H1 (cell line): ENCODE data around the gene ADARB2. TPM values are rescaled to one million over a fixed set of nuclear protein-coding genes. Genes with fewer than 3 reads are reported as not detected.

ENCODE experiments used
- CTCF ChIA-PET: fragments of 300-600 bp; sonication (Branson Sonifier 250); formaldehyde crosslinking; loops from one replicate; lab custom pipeline; 2021; ENCODE audit not compliant: partially characterized antibody; lab: Charles Lee
- POLR2A ChIA-PET: fragments of 300-600 bp; sonication (Branson Sonifier 250); formaldehyde crosslinking; loops from one replicate; lab custom pipeline; 2021; ENCODE audit warnings: inconsistent platforms; ENCODE audit not compliant: partially characterized antibody; lab: Charles Lee
- DNase-seq, 2 experiments: peaks; one replicate each; pipeline versions ENCODE4 v3.0.0 to v3.0.0-alpha.2; 2010 to 2022; ENCODE audit warnings: low spot score in 2 of 2, low read depth in 1 of 2, mixed read lengths in 1 of 2
- FAIRE-seq: peaks from 2 replicates; lab custom pipeline; 2011; peaks lifted over from hg19 to GRCh38; lab: Jason Lieb, UNC
- H2AFZ ChIP-seq: 2 replicates; pipeline ENCODE4 v1.8.1; 2012; ENCODE audit warnings: low read length, inconsistent platforms
- H2AK5ac ChIP-seq: 2 replicates; pipeline ENCODE4 v1.6.1; 2013; ENCODE audit warnings: low read depth, low read length
- H2BK120ac ChIP-seq: replicated peaks from 2 replicates; pipeline ENCODE3; 2013; ENCODE audit warnings: low read depth, low read length, inconsistent platforms
- H2BK12ac ChIP-seq: 2 replicates; pipeline ENCODE4 v1.6.1; 2013; ENCODE audit warnings: low read depth, low read length
- H2BK15ac ChIP-seq: 2 replicates; pipeline ENCODE4 v1.6.1; 2013; ENCODE audit warnings: low read length
- H2BK20ac ChIP-seq: 2 replicates; pipeline ENCODE4 v1.6.1; 2013; ENCODE audit warnings: low read length
- H2BK5ac ChIP-seq: 2 replicates; pipeline ENCODE4 v1.6.1; 2013; ENCODE audit warnings: low read depth, low read length
- H3K14ac ChIP-seq: 2 replicates; pipeline ENCODE4 v1.6.1; 2013; ENCODE audit warnings: inconsistent platforms; ENCODE audit not compliant: insufficient read length
- H3K18ac ChIP-seq: 2 replicates; pipeline ENCODE4 v1.6.1; 2013; ENCODE audit warnings: low read length; ENCODE audit errors: extremely low read depth
- H3K23ac ChIP-seq: 2 replicates; pipeline ENCODE4 v1.6.1; 2013; ENCODE audit warnings: inconsistent platforms; ENCODE audit not compliant: insufficient read length
- H3K23me2 ChIP-seq: 2 replicates; pipeline ENCODE4 v1.6.1; 2013; ENCODE audit warnings: low read depth, low read length
- H3K27ac ChIP-seq: 2 replicates; pipeline ENCODE4 v1.6.1; 2011; ENCODE audit warnings: low read depth, low read length, inconsistent platforms
- H3K27me3 ChIP-seq, 4 experiments: replicated peaks in 1 of 4; 1 replicate in 1 of 4; 2 replicates in 3 of 4; pipeline versions ENCODE4 v1.6.1 to v1.8.1; 2011 to 2013; ENCODE audit warnings: low read length in 3 of 4, mild to moderate bottlenecking in 3 of 4, inconsistent platforms in 2 of 4, mixed read lengths in 2 of 4, moderate library complexity in 1 of 4; ENCODE audit not compliant: control insufficient read depth in 3 of 4, insufficient read depth in 3 of 4; ENCODE audit errors: extremely low read depth in 1 of 4
- H3K36me3 ChIP-seq, 4 experiments: 2 replicates each; pipeline versions ENCODE4 v1.6.1 to v1.8.1; 2011 to 2013; ENCODE audit warnings: mild to moderate bottlenecking in 4 of 4, low read length in 3 of 4, moderate library complexity in 2 of 4, control low read depth in 1 of 4, inconsistent platforms in 1 of 4; ENCODE audit not compliant: insufficient read depth in 4 of 4, control insufficient read depth in 2 of 4
- H3K4ac ChIP-seq: replicated peaks from 2 replicates; pipeline ENCODE3; 2013; ENCODE audit warnings: low read length, low read depth, mixed read lengths, inconsistent platforms; ENCODE audit not compliant: insufficient read length
- H3K4me1 ChIP-seq, 4 experiments: replicated peaks in 1 of 4; 1 replicate in 1 of 4; 2 replicates in 3 of 4; pipeline versions ENCODE4 v1.6.1 to v1.8.1; 2011 to 2013; ENCODE audit warnings: low read length in 3 of 4, inconsistent platforms in 2 of 4, mixed read lengths in 1 of 4; ENCODE audit not compliant: insufficient read depth in 4 of 4, control insufficient read depth in 3 of 4
- H3K4me2 ChIP-seq, 2 experiments: 2 replicates each; pipeline versions ENCODE4 v1.6.1 to v1.8.1; 2011 to 2013; ENCODE audit warnings: low read depth in 2 of 2, low read length in 2 of 2, control low read depth in 1 of 2, inconsistent platforms in 1 of 2, mild to moderate bottlenecking in 1 of 2; ENCODE audit not compliant: insufficient read depth in 1 of 2
- H3K4me3 ChIP-seq, 4 experiments: fragments of 200-600, 300-600 bp in 1 of 4; sonication (generic), shearing (Covaris generic), sonication (Bioruptor Twin) in 1 of 4; 2 replicates each; pipeline versions ENCODE4 v1.5.1 to v1.8.1; 2011 to 2016; ENCODE audit warnings: low read length in 4 of 4, low read depth in 3 of 4, control low read depth in 2 of 4, inconsistent platforms in 2 of 4, mild to moderate bottlenecking in 2 of 4, mixed read lengths in 1 of 4, moderate library complexity in 1 of 4; ENCODE audit not compliant: insufficient read depth in 2 of 4; ENCODE audit errors: extremely low read depth in 1 of 4
- H3K56ac ChIP-seq: replicated peaks from 2 replicates; pipeline ENCODE3; 2013; ENCODE audit warnings: low read depth, mild to moderate bottlenecking, mixed read lengths, low read length, inconsistent platforms; ENCODE audit not compliant: insufficient read length
- H3K79me1 ChIP-seq: 2 replicates; pipeline ENCODE4 v1.6.1; 2013; ENCODE audit warnings: low read depth, low read length, control low read depth
- H3K79me2 ChIP-seq, 2 experiments: 2 replicates each; pipeline versions ENCODE4 v1.6.1 to v1.8.1; 2012 to 2013; ENCODE audit warnings: low read length in 2 of 2, mild to moderate bottlenecking in 2 of 2, inconsistent platforms in 1 of 2; ENCODE audit not compliant: insufficient read depth in 2 of 2, control insufficient read depth in 1 of 2
- H3K9ac ChIP-seq, 4 experiments: replicated peaks in 1 of 4; 1 replicate in 1 of 4; 2 replicates in 3 of 4; pipeline versions ENCODE4 v1.6.1 to v1.8.1; 2011 to 2013; ENCODE audit warnings: low read depth in 3 of 4, low read length in 3 of 4, control low read depth in 2 of 4, mild to moderate bottlenecking in 2 of 4, moderate library complexity in 2 of 4, inconsistent platforms in 1 of 4; ENCODE audit errors: extremely low read depth in 1 of 4
- H3K9me3 ChIP-seq, 2 experiments: 2 replicates each; pipeline versions ENCODE4 v1.6.1 to v1.8.1; 2012 to 2013; ENCODE audit warnings: mild to moderate bottlenecking in 2 of 2, moderate library complexity in 2 of 2, control low read depth in 1 of 2, inconsistent platforms in 1 of 2, low read depth in 1 of 2, low read length in 1 of 2, mixed read lengths in 1 of 2; ENCODE audit not compliant: insufficient read depth in 2 of 2
- H4K20me1 ChIP-seq, 2 experiments: replicated peaks in 1 of 2; 2 replicates each; pipeline versions ENCODE3 to v1.8.1; 2011 to 2013; ENCODE audit warnings: inconsistent platforms in 2 of 2, low read length in 2 of 2, mild to moderate bottlenecking in 1 of 2; ENCODE audit not compliant: insufficient read depth in 2 of 2, control insufficient read depth in 1 of 2
- H4K5ac ChIP-seq: 2 replicates; pipeline ENCODE4 v1.6.1; 2013; ENCODE audit warnings: low read length, low read depth, mixed read lengths, inconsistent platforms; ENCODE audit not compliant: insufficient read length
- H4K8ac ChIP-seq: 2 replicates; pipeline ENCODE4 v1.8.0; 2013; ENCODE audit warnings: mild to moderate bottlenecking, moderate library complexity, low read length, inconsistent platforms; ENCODE audit not compliant: insufficient read depth; ENCODE audit errors: extremely low read depth
- H4K91ac ChIP-seq: replicated peaks from 2 replicates; pipeline ENCODE3; 2013; ENCODE audit warnings: low read length, mixed read lengths, inconsistent platforms; ENCODE audit not compliant: insufficient read length
- CBX8 ChIP-seq: fragments of 300-800, 300-1000 bp; sonication (generic); IDR thresholded peaks from 2 replicates; pipeline ENCODE4 v1.7.1; 2016; ENCODE audit warnings: low read depth, low read length, borderline replicate concordance
- CREB1 ChIP-seq: IDR thresholded peaks from 2 replicates; pipeline ENCODE4 v1.6.1; 2012; ENCODE audit warnings: inconsistent platforms
- MAFK ChIP-seq: IDR thresholded peaks from 2 replicates; pipeline ENCODE4 v1.6.1; 2012; ENCODE audit warnings: low read depth, mild to moderate bottlenecking, improper control_type of control experiment, low read length
- NANOG ChIP-seq: IDR thresholded peaks from 2 replicates; pipeline ENCODE4 v1.6.1; 2011; ENCODE audit warnings: low read length, low read depth, mild to moderate bottlenecking, inconsistent platforms; ENCODE audit not compliant: insufficient read depth, poor library complexity, severe bottlenecking
- POLR2AphosphoS5 ChIP-seq: IDR thresholded peaks from 2 replicates; pipeline ENCODE4 v1.6.1; 2011; ENCODE audit warnings: low read depth, low read length
- SP4 ChIP-seq: IDR thresholded peaks from 2 replicates; pipeline ENCODE4 v1.6.1; 2012; ENCODE audit warnings: low read length, inconsistent platforms
- TAF7 ChIP-seq: optimal IDR thresholded peaks from 2 replicates; pipeline ENCODE3; 2011; ENCODE audit warnings: low read depth, mild to moderate bottlenecking, inconsistent platforms, low read length, moderate library complexity, borderline replicate concordance
- TEAD4 ChIP-seq: IDR thresholded peaks from 2 replicates; pipeline ENCODE4 v1.6.1; 2012; ENCODE audit warnings: low read depth, low read length, inconsistent platforms, mixed read lengths
- WGBS, 2 experiments: shearing (Covaris generic) in 1 of 2; methylation state at CpG; one replicate each; pipeline versions ENCODE4 v1.1.6 to v1.1.7; 2013 to 2015; ENCODE audit warnings: low lambda C conversion rate in 2 of 2, mixed read lengths in 2 of 2, inconsistent platforms in 1 of 2, low coverage in 1 of 2, missing lambda C conversion rate in 1 of 2; ENCODE audit not compliant: insufficient replicate concordance in 2 of 2, insufficient coverage in 1 of 2, insufficient read length in 1 of 2; ENCODE audit errors: extremely low coverage in 1 of 2, missing lambda C conversion rate in 1 of 2; 5-methylcytosine and 5-hydroxymethylcytosine counted together
- polyA plus RNA-seq, 7 experiments: library from polyadenylated mRNA; depleted of rRNA in 3 of 7; stranded (reverse) in 5 of 7; unstranded in 2 of 7; fragments of >200 nt in 5 of 7; fragments of 200-250 nt in 2 of 7; gene quantifications; 1 replicate in 5 of 7; 2 replicates in 1 of 7; 4 replicates in 1 of 7; pipeline versions ENCODE4 v1.2.1 to v1.2.3, GENCODE V29; 2011 to 2013; ENCODE audit warnings: missing spikeins in 2 of 7, mixed read lengths in 2 of 7
- total RNA-seq: library from RNA; stranded (reverse); fragmentation: NEBNext Ultra II Directional; extraction: Animal tissue kit (Norgen Biotek cat#: 25700); gene quantifications from 2 replicates; pipeline ENCODE4 v1.2.1, GENCODE V29; 2021
- TF ChIP-seq, protein P1 (sequence below): IDR thresholded peaks from 2 replicates; pipeline ENCODE4 v1.6.1; 2012; ENCODE audit warnings: low read length, inconsistent platforms
- TF ChIP-seq, protein P2 (sequence below): IDR thresholded peaks from 2 replicates; pipeline ENCODE4 v1.6.1; 2011; ENCODE audit warnings: low read length, improper control_type of control experiment

ADARB2 gene
- total and polyA plus RNA-seq, 2 of the 8 experiments (the other 6 are each of a cell fraction or from before 2014, with no cell fraction given): 2.2 to 2.8 TPM

DNA sequence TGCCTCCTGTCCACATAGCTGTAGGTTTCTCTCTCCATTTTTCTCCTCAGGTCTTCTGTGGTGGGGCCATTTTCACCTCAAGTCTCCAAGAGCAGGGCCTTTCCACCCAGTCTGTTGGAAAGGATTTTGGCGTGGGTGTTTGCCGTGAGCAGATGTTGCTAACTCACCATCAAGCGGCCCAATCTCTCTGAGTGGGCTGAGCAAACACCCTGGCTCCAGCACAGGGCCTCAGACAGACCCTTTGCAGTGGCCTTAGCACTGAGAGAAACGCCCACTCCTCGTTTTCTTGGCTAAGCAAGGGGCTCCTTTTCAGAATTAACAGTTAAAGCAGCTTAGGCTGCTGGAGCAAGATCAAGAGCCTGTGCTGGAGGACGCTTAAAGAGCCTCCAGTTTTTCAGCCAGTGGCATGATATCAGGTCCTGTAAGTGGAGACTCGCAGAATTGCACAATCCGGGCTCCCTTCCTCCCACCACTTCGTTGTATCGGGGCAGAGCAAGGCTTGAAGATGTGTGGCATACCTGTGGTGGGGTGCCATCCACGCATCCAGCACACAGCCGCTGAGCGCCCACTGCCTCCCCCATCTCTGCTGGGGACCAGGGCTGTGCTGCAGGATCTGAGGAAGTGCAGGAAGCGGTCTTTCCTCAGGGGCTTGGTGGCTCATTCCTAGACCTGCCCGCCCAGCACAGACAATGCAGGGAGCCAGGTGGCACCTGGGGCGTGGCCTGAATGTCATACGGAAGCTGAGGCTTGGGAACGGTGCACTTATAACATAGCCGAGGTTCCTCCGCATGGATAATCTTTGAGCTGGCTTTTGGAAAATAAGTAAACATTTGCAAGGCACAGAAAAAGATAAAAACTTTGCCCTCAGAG lies 142.7 kb downstream of the ADARB2 start:
- ChIA-PET CTCF (interaction anchor here (0.6 kb wide), 1 partner anchor 200 kb away, joined by 3 read pairs; no protein-coding TSS in a partner anchor), POLR2A (no interaction called here)
- no peaks in the 10 kb centered on the region for H3K27me3 ChIP-seq
- DNase-seq (no peak), FAIRE-seq (no peak)
- no peak overlapping the region for H2BK15ac ChIP-seq
- no peaks in the 10 kb centered on the region for H3K9me3 ChIP-seq
- H3K56ac ChIP-seq: no peak overlapping the region
- H3K23ac ChIP-seq: no peak overlapping the region
- H3K18ac ChIP-seq: no peak overlapping the region
- no peaks in the 10 kb centered on the region; a peak in 1 of 7 replicates for H3K4me1 ChIP-seq
- no peak overlapping the region for H2BK5ac ChIP-seq
- no peak overlapping the region for H2BK20ac ChIP-seq
- H2AFZ ChIP-seq: no peak overlapping the region
- H3K79me1 ChIP-seq: no peaks in the 10 kb centered on the region
- H3K4ac ChIP-seq: no peak overlapping the region
- H2AK5ac ChIP-seq: no peak overlapping the region
- H4K91ac ChIP-seq: no peak overlapping the region
- no peak overlapping the region for H3K27ac ChIP-seq
- no peak overlapping the region for H3K9ac ChIP-seq
- no peaks in the 10 kb centered on the region for H3K36me3 ChIP-seq
- H4K20me1 ChIP-seq: no peaks in the 10 kb centered on the region
- H3K79me2 ChIP-seq: no peaks in the 10 kb centered on the region
- no peak overlapping the region for H2BK120ac ChIP-seq
- H3K4me3 ChIP-seq: no peak overlapping the region
- H2BK12ac ChIP-seq: no peak overlapping the region
- H3K14ac ChIP-seq: no peak overlapping the region
- no peak overlapping the region for H3K4me2 ChIP-seq
- no peaks in the 10 kb centered on the region for H3K23me2 ChIP-seq
- no peak overlapping the region for H4K8ac ChIP-seq
- 89% methylated on average over 20 of the region's 20 CpGs; no CpG with 5 or more reads in 1 of the 2 experiments for WGBS, 2 experiments
- no peak overlapping the region for H4K5ac ChIP-seq
- no peak for TF ChIP-seq CBX8
- no peak for TF ChIP-seq NANOG
- TF ChIP-seq MAFK: no peak
- no peak for TF ChIP-seq CREB1
- no peak for TF ChIP-seq TAF7
- no peak for TF ChIP-seq SP4
- TF ChIP-seq, protein P1, sequence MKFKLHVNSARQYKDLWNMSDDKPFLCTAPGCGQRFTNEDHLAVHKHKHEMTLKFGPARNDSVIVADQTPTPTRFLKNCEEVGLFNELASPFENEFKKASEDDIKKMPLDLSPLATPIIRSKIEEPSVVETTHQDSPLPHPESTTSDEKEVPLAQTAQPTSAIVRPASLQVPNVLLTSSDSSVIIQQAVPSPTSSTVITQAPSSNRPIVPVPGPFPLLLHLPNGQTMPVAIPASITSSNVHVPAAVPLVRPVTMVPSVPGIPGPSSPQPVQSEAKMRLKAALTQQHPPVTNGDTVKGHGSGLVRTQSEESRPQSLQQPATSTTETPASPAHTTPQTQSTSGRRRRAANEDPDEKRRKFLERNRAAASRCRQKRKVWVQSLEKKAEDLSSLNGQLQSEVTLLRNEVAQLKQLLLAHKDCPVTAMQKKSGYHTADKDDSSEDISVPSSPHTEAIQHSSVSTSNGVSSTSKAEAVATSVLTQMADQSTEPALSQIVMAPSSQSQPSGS: no peak
- no peak for TF ChIP-seq TEAD4
- no peak for TF ChIP-seq POLR2AphosphoS5
- TF ChIP-seq, protein P2, sequence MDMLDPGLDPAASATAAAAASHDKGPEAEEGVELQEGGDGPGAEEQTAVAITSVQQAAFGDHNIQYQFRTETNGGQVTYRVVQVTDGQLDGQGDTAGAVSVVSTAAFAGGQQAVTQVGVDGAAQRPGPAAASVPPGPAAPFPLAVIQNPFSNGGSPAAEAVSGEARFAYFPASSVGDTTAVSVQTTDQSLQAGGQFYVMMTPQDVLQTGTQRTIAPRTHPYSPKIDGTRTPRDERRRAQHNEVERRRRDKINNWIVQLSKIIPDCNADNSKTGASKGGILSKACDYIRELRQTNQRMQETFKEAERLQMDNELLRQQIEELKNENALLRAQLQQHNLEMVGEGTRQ: no peak
